C4-2B (cell line): ENCODE data around the gene RBM15.

Experiments used
- H3K27ac ChIP-seq: fragments of 450-650 bp; 2 replicates; pipeline ENCODE4 v1.5.1; 2017
- CTCF ChIP-seq: fragments of 450-650 bp; conservative IDR thresholded peaks from 2 replicates; pipeline ENCODE4 v1.5.1; 2017; ENCODE audit warnings: mild to moderate bottlenecking
- ZFX ChIP-seq: fragments of 450-650 bp; IDR thresholded peaks from 2 replicates; pipeline ENCODE4 v1.6.1; 2017

RBM15 gene

GRCh38 chr1:110338886-110339406 lies at the start of gene RBM15:
TSS of gene RBM15 (plus strand) at chr1:110339377. CDS start at chr1:110339406, 29 bp downstream.
- H3K27ac ChIP-seq, result peak within 1 kb of the TSS; percentile 94
- TF ChIP-seq ZFX, result no peak
- TF ChIP-seq CTCF, result no peak

- H3K27ac ChIP-seq, result no peak overlapping the region
- no peak for TF ChIP-seq CTCF
- no peak for TF ChIP-seq ZFX
Measured at GRCh38 chr1:110291241-110292030, 47.7 kb upstream of the RBM15 start.

GRCh38 chr1:110292031-110292741 lies 47.0 kb upstream of the RBM15 start:
- TF ChIP-seq CTCF (no peak), ZFX (no peak)
- H3K27ac ChIP-seq, result no peak overlapping the region

GRCh38 chr1:110293601-110294104 lies 45.5 kb upstream of the RBM15 start:
- no peak for TF ChIP-seq ZFX
- TF ChIP-seq CTCF, result no peak

DNA sequence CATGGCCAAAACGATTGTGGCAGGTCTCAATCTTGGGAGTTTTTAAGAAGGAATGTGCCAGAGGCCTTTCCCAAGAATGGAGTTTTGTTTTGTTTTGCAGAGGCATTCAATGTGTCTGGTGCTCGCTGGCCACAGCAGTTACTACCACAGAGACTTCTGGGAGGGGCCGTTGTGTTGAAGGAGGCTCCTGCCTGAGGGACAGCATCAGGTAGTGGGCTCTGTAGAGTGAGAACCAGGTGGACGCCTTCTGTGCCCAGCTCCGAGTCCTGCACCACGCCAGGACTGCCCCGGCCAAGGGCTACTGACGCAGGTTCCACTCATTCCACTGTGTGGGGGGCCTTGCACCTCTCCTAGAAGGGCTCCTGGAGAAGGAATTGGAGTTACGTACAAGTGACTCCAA lies 44.9 kb upstream of the RBM15 start:
- TF ChIP-seq CTCF, result no peak
- TF ChIP-seq ZFX, result no peak
- H3K27ac ChIP-seq, result no peak overlapping the region

More at GRCh38 chr1:110293601-110294104, 45.5 kb upstream of the RBM15 start:
- H3K27ac ChIP-seq, result no peak overlapping the region

- TF ChIP-seq CTCF (no peak), ZFX (no peak)
- H3K27ac ChIP-seq, result no peak overlapping the region
Measured at GRCh38 chr1:110298991-110299390, 40.2 kb upstream of the RBM15 start.
